ENCODE measurements around the gene DLL4. TPM values are rescaled to one million over a fixed set of nuclear protein-coding genes. Genes with fewer than 3 reads are reported as not detected.

The DLL4 gene
- total and polyA plus RNA-seq, 9 donors = 2.6 to 15.7 (median 7.9) TPM

GRCh38 chr15:40906991-40907802, 21.9 kb upstream of the DLL4 start:
- 21 to 28% (median 22%) methylated on average over 17 to 22 of the region's 22 CpGs for WGBS, 3 donors
- Histone ChIP-seq H3K36me3 (no peaks in the 10 kb centered on the region), H3K9me3 (no peaks in the 10 kb centered on the region), H3K27ac (peak overlapping the region; percentile 46 to 47), H3K27me3 (no peaks in the 10 kb centered on the region), H3K4me1 (ENCODE audit: insufficient read depth) (peaks cover 3% of the 10 kb centered on the region), H3K4me3 (peak overlapping the region; percentile 38)
- TF ChIP-seq CTCF (IDR thresholded peaks at IDR 0.05) (no peak), EP300 (IDR thresholded peaks at IDR 0.05) (no peak), POLR2A (IDR thresholded peaks at IDR 0.05) (no peak)
- DNase-seq = peak in 4 of 5 donors; percentile 54 to 69 (median 64)
- intact Hi-C loops (cut with DNase I) = loop anchor here in 3 of 4 donors (5.0 to 10.0 kb wide), 4 partner anchors 108 to 275 kb away; partner anchors contain the start of gene INO80 (in 1 of the 3)

- H3K4me3 ChIP-seq = no peak overlapping the region
- H3K9me3 ChIP-seq = no peaks in the 10 kb centered on the region
- intact Hi-C loops (cut with DNase I) = loop anchor here in 3 of 4 donors (5.0 to 10.0 kb wide), 4 partner anchors 107 to 274 kb away; partner anchors contain the start of gene INO80 (in 1 of the 3)
- no peak overlapping the region for H3K27ac ChIP-seq
- TF ChIP-seq CTCF (IDR thresholded peaks at IDR 0.05) (no peak), POLR2A (IDR thresholded peaks at IDR 0.05) (no peak), EP300 (IDR thresholded peaks at IDR 0.05) (no peak)
- peaks cover 3% of the 10 kb centered on the region for H3K4me1 ChIP-seq (ENCODE audit: insufficient read depth)
- no peaks in the 10 kb centered on the region for H3K36me3 ChIP-seq
- no peak for DNase-seq
- WGBS, 3 donors = 76 to 81% (median 77%) methylated on average over 7 of the region's 7 CpGs
- H3K27me3 ChIP-seq = no peaks in the 10 kb centered on the region
These were observed 21.0 kb upstream of the DLL4 start for GRCh38 chr15:40908095-40908494.

DNA sequence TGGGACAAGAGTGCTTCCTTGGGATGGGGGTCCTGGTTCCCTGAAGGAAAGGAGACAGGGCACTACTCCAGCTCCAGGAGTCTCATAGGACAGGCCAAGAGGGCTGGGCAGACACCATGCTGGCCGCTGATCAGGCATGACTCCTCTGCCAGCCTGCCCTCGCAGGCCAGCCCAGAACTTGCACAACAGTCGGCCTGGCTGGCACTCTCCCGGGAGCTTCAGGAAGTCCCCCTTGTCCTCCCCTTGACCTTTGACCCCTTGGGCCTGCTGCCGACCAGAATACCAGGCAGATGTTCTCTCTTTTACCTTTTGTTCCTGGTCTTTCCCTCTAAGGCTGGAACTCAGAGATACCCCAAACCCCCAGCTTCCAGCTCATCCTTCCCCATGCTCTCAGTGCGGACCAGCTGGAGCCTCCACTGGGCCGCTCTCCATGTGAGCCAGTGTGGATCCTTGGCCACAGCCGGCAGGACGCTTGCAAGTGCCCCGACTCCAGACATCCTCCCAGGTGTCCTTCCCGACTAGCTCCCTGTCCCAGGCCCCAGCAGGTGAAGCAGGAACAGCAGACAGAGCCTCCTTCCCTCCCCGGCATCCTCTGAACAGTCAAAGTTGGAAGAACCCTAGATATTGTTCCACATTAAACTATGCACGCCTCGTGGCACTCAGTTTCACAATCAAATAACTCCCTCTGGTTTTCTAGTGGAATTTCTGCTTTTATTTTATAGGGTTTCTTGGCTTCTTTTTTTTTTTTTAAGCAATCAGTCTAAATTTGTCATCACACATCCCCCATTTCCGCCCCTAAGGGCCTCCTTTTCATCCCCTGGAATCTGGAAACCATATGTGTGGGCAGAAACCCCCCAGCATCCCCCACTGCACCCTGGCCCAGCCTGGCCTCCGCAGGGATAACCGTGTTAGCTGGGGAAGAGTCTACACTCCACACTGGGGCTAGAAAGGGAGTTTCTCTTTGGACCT, 19.2 kb upstream of the DLL4 start:
- DNase-seq = peak in 1 of 5 donors; percentile 34
- WGBS, 3 donors = 62 to 71% (median 62%) methylated on average over 17 of the region's 17 CpGs
- Histone ChIP-seq H3K4me1 (ENCODE audit: insufficient read depth) (peaks cover 3% of the 10 kb centered on the region), H3K36me3 (no peaks in the 10 kb centered on the region), H3K9me3 (no peaks in the 10 kb centered on the region), H3K27me3 (no peaks in the 10 kb centered on the region), H3K27ac (no peak overlapping the region), H3K4me3 (no peak overlapping the region)
- TF ChIP-seq POLR2A (IDR thresholded peaks at IDR 0.05) (no peak), EP300 (IDR thresholded peaks at IDR 0.05) (no peak), CTCF (IDR thresholded peaks at IDR 0.05) (no peak)
- intact Hi-C loops (cut with DNase I) = loop anchor here in 3 of 4 donors (5.0 to 10.0 kb wide), 4 partner anchors 105 to 272 kb away; partner anchors contain the start of gene INO80 (in 1 of the 3)

- H3K4me3 ChIP-seq = no peak overlapping the region
- 57 to 64% (median 62%) methylated on average over 7 of the region's 7 CpGs for WGBS, 3 donors
- H3K27ac ChIP-seq = no peak overlapping the region
- no peaks in the 10 kb centered on the region for H3K36me3 ChIP-seq
- intact Hi-C loops (cut with DNase I) = loop anchor here in 1 of 4 donors (10.0 kb wide), 1 partner anchor 114 kb away; no protein-coding TSS in a partner anchor
- TF ChIP-seq EP300 (IDR thresholded peaks at IDR 0.05) = no peak
- TF ChIP-seq POLR2A (IDR thresholded peaks at IDR 0.05) = no peak
- no peak for TF ChIP-seq CTCF (IDR thresholded peaks at IDR 0.05)
- no peak for DNase-seq
- H3K4me1 ChIP-seq (ENCODE audit: insufficient read depth) = peaks cover 3% of the 10 kb centered on the region
- H3K9me3 ChIP-seq = no peaks in the 10 kb centered on the region
- H3K27me3 ChIP-seq = no peaks in the 10 kb centered on the region
These were observed 18.0 kb upstream of the DLL4 start for GRCh38 chr15:40911141-40911540.

Measured in ovary (tissue), 9 donors.